Effector memory CD8-positive, alpha-beta T cell (primary cell): ENCODE measurements around the gene CNTN5.
"Not testable (repeated sequence)": the region's sequence is repeated elsewhere in the genome, so short reads cannot be mapped to it uniquely, and the experiment has no call there.

Experiments
- ATAC-seq: fragments of 150-1000 bp; cut with Tn5 transposase; replicated peaks from 2 replicates; pipeline ENCODE4 v1.10.0; 2021; ENCODE audit warnings: mild to moderate bottlenecking, moderate library complexity
- DNase-seq, 3 experiments: peaks; one replicate each; pipeline ENCODE4 v3.0.0; 2021
- H3K27ac Mint-ChIP-seq, 2 donors: one replicate each; pipeline ENCODE4 v1.8.0; 2022; ENCODE audit warnings: mild to moderate bottlenecking in 2 of 2, mixed read lengths in 2 of 2, moderate library complexity in 2 of 2
- H3K27me3 Mint-ChIP-seq, 2 donors: one replicate each; pipeline ENCODE4 v1.8.0; 2022; ENCODE audit warnings: mixed read lengths in 2 of 2
- H3K36me3 Mint-ChIP-seq: one replicate; pipeline ENCODE4 v1.8.0; 2022; ENCODE audit warnings: mild to moderate bottlenecking, moderate library complexity, mixed read lengths; ENCODE audit not compliant: insufficient read depth
- H3K4me1 Mint-ChIP-seq, 2 donors: one replicate each; pipeline ENCODE4 v1.8.0; 2022; ENCODE audit warnings: low read depth in 2 of 2, mixed read lengths in 2 of 2
- H3K4me3 Mint-ChIP-seq, 2 donors: one replicate each; pipeline ENCODE4 v1.8.0; 2022; ENCODE audit warnings: mild to moderate bottlenecking in 2 of 2, mixed read lengths in 2 of 2, moderate library complexity in 2 of 2
- H3K9me3 Mint-ChIP-seq, 2 donors: one replicate each; pipeline ENCODE4 v1.8.0; 2022; ENCODE audit warnings: mixed read lengths in 2 of 2

CNTN5 gene

GRCh38 chr11:99257131-99257530 lies 236.4 kb downstream of the CNTN5 start:
- no peak for DNase-seq
- Mint-ChIP-seq H3K4me1 (no peaks in the 10 kb centered on the region), H3K27ac (no peak overlapping the region), H3K9me3 (peaks cover 0 to 7% of the 10 kb centered on the region in 2 donors), H3K4me3 (no peak overlapping the region), H3K36me3 (peaks cover 3% of the 10 kb centered on the region), H3K27me3 (no peaks in the 10 kb centered on the region)
- ATAC-seq = no peak

GRCh38 chr11:99260696-99261095 lies 239.9 kb downstream of the CNTN5 start:
- Mint-ChIP-seq H3K9me3 (peaks cover 0 to 4% of the 10 kb centered on the region in 2 donors), H3K4me1 (no peaks in the 10 kb centered on the region), H3K27ac (no peak overlapping the region), H3K4me3 (no peak overlapping the region), H3K27me3 (no peaks in the 10 kb centered on the region), H3K36me3 (no peaks in the 10 kb centered on the region)
- ATAC-seq (no peak), DNase-seq (no peak)

- no peak for DNase-seq
- Mint-ChIP-seq H3K9me3 (peaks cover 0 to 6% of the 10 kb centered on the region in 2 donors), H3K4me1 (no peaks in the 10 kb centered on the region), H3K27ac (no peak overlapping the region), H3K4me3 (no peak overlapping the region), H3K27me3 (no peaks in the 10 kb centered on the region), H3K36me3 (no peaks in the 10 kb centered on the region)
- ATAC-seq = no peak
These were observed 248.1 kb downstream of the CNTN5 start for GRCh38 chr11:99268886-99269285.

- H3K36me3 Mint-ChIP-seq = no peaks in the 10 kb centered on the region
These were observed 250.8 kb downstream of the CNTN5 start for GRCh38 chr11:99271527-99271926.

GRCh38 chr11:99275521-99275920 lies 254.8 kb downstream of the CNTN5 start:
- no peaks in the 10 kb centered on the region for H3K4me1 Mint-ChIP-seq
- peaks cover 0 to 7% of the 10 kb centered on the region in 2 donors for H3K9me3 Mint-ChIP-seq
- no peak overlapping the region for H3K4me3 Mint-ChIP-seq
- H3K27ac Mint-ChIP-seq = no peak overlapping the region
- H3K36me3 Mint-ChIP-seq = no peaks in the 10 kb centered on the region
- no peaks in the 10 kb centered on the region for H3K27me3 Mint-ChIP-seq
- ATAC-seq (no peak), DNase-seq (no peak)

More at GRCh38 chr11:99271527-99271926, 250.8 kb downstream of the CNTN5 start:
- Mint-ChIP-seq H3K27ac (no peak overlapping the region), H3K4me1 (no peaks in the 10 kb centered on the region), H3K27me3 (no peaks in the 10 kb centered on the region), H3K9me3 (peaks cover 0 to 5% of the 10 kb centered on the region in 2 donors), H3K4me3 (no peak overlapping the region)
- no peak for DNase-seq
- ATAC-seq = no peak

- Mint-ChIP-seq H3K4me1 (no peaks in the 10 kb centered on the region), H3K4me3 (no peak overlapping the region), H3K9me3 (peaks cover 1 to 7% of the 10 kb centered on the region in 2 donors), H3K27ac (no peak overlapping the region), H3K27me3 (no peaks in the 10 kb centered on the region), H3K36me3 (no peaks in the 10 kb centered on the region)
- no peak for DNase-seq
- no peak for ATAC-seq
These were observed 256.5 kb downstream of the CNTN5 start for GRCh38 chr11:99277281-99277680.

- Mint-ChIP-seq H3K4me1 (no peaks in the 10 kb centered on the region), H3K27me3 (no peaks in the 10 kb centered on the region), H3K4me3 (no peak overlapping the region), H3K27ac (no peak overlapping the region), H3K36me3 (no peaks in the 10 kb centered on the region), H3K9me3 (peaks cover 2 to 7% of the 10 kb centered on the region in 2 donors)
- no peak for DNase-seq
- no peak for ATAC-seq
These were observed 258.5 kb downstream of the CNTN5 start for GRCh38 chr11:99279266-99279665.

GRCh38 chr11:99281331-99281730 lies 260.6 kb downstream of the CNTN5 start:
- Mint-ChIP-seq H3K4me1 (no peaks in the 10 kb centered on the region), H3K9me3 (peaks cover 2 to 7% of the 10 kb centered on the region in 2 donors), H3K4me3 (no peak overlapping the region), H3K27me3 (no peaks in the 10 kb centered on the region), H3K36me3 (no peaks in the 10 kb centered on the region), H3K27ac (no peak overlapping the region)
- ATAC-seq = no peak
- DNase-seq = no peak

- H3K9me3 Mint-ChIP-seq, H3K27ac Mint-ChIP-seq, H3K27me3 Mint-ChIP-seq, H3K4me3 Mint-ChIP-seq, ATAC-seq, DNase-seq, H3K4me1 Mint-ChIP-seq, H3K36me3 Mint-ChIP-seq: not testable (repeated sequence)
These were observed 277.2 kb downstream of the CNTN5 start for GRCh38 chr11:99297925-99298324.

GRCh38 chr11:99307510-99308088 lies 286.9 kb downstream of the CNTN5 start:
- Mint-ChIP-seq H3K4me3 (no peak overlapping the region), H3K27ac (no peak overlapping the region), H3K36me3 (no peaks in the 10 kb centered on the region), H3K4me1 (no peaks in the 10 kb centered on the region), H3K9me3 (no peaks in the 10 kb centered on the region), H3K27me3 (no peaks in the 10 kb centered on the region)
- no peak for ATAC-seq
- DNase-seq = no peak

- Mint-ChIP-seq H3K36me3 (peaks cover 3% of the 10 kb centered on the region), H3K4me1 (no peaks in the 10 kb centered on the region), H3K9me3 (peaks cover under 1 to 10% of the 10 kb centered on the region in 2 donors), H3K4me3 (no peak overlapping the region), H3K27me3 (no peaks in the 10 kb centered on the region), H3K27ac (no peak overlapping the region)
- ATAC-seq (no peak), DNase-seq (no peak)
These were observed 291.1 kb downstream of the CNTN5 start for GRCh38 chr11:99311870-99312269.

- peaks cover 3% of the 10 kb centered on the region for H3K36me3 Mint-ChIP-seq
- peaks cover 8 to 10% of the 10 kb centered on the region in 2 donors for H3K9me3 Mint-ChIP-seq
- no peak for ATAC-seq
- H3K27ac Mint-ChIP-seq = no peak overlapping the region
- H3K4me1 Mint-ChIP-seq = no peaks in the 10 kb centered on the region
- H3K4me3 Mint-ChIP-seq = no peak overlapping the region
- no peaks in the 10 kb centered on the region for H3K27me3 Mint-ChIP-seq
- DNase-seq = no peak
These were observed 296.2 kb downstream of the CNTN5 start for GRCh38 chr11:99316776-99317520.

- no peak overlapping the region for H3K27ac Mint-ChIP-seq
- H3K27me3 Mint-ChIP-seq = no peaks in the 10 kb centered on the region
- DNase-seq (no peak), ATAC-seq (no peak)
- H3K4me1 Mint-ChIP-seq = no peaks in the 10 kb centered on the region
- peaks cover 2 to 8% of the 10 kb centered on the region in 2 donors for H3K9me3 Mint-ChIP-seq
- H3K4me3 Mint-ChIP-seq = no peak overlapping the region
- H3K36me3 Mint-ChIP-seq = no peaks in the 10 kb centered on the region
These were observed 300.1 kb downstream of the CNTN5 start for GRCh38 chr11:99320769-99321290.

GRCh38 chr11:99325847-99326246 lies 305.1 kb downstream of the CNTN5 start:
- Mint-ChIP-seq H3K36me3 (no peaks in the 10 kb centered on the region), H3K27me3 (no peaks in the 10 kb centered on the region), H3K9me3 (peaks cover 0 to 4% of the 10 kb centered on the region in 2 donors), H3K4me3 (no peak overlapping the region), H3K27ac (no peak overlapping the region), H3K4me1 (no peaks in the 10 kb centered on the region)
- DNase-seq (no peak), ATAC-seq (no peak)
